Sigmoid colon (tissue), 7 donors: ENCODE data around the gene HACD2. TPM values are rescaled to one million over a fixed set of nuclear protein-coding genes. Genes with fewer than 3 reads are reported as not detected.

Experiments used
- DNase-seq: peaks from one replicate; pipeline ENCODE4 v3.0.0-alpha.2; 2019
- H3K27ac ChIP-seq, 4 donors: fragments of 200-600 bp; sonication (generic); one replicate each; pipeline ENCODE4 v1.5.1; 2016 to 2019; ENCODE audit warnings: mild to moderate bottlenecking in 1 of 4
- H3K27me3 ChIP-seq, 3 donors: fragments of 200-600 bp; sonication (generic); one replicate each; pipeline ENCODE4 v1.5.1; 2019; ENCODE audit warnings: mild to moderate bottlenecking in 1 of 3
- H3K36me3 ChIP-seq, 4 donors: fragments of 200-600 bp; sonication (generic); one replicate each; pipeline ENCODE4 v1.5.1; 2016 to 2019
- H3K4me1 ChIP-seq, 4 donors: fragments of 200-600 bp; sonication (generic); one replicate each; pipeline ENCODE4 v1.5.1; 2017 to 2019
- H3K4me3 ChIP-seq, 4 donors: fragments of 200-600 bp; sonication (generic); one replicate each; pipeline ENCODE4 v1.5.1; 2017 to 2019; ENCODE audit warnings: mild to moderate bottlenecking in 2 of 4, moderate library complexity in 1 of 4
- H3K9me3 ChIP-seq, 4 donors: fragments of 200-600 bp in 3 of 4; sonication (generic) in 3 of 4; one replicate each; pipeline versions ENCODE4 v1.5.1 to v1.6.1; 2013 to 2019
- EP300 ChIP-seq, 4 donors: sonication (generic); formaldehyde crosslinking; IDR thresholded peaks; one replicate each; pipeline ENCODE4 v1.6.1; 2017; ENCODE audit warnings: antibody characterized with exemption in 4 of 4
- POLR2A ChIP-seq, 2 donors: fragments of 450-650 bp; IDR thresholded peaks; one replicate each; pipeline ENCODE4 v1.6.1; 2016; ENCODE audit warnings: antibody characterized with exemption in 2 of 2, mild to moderate bottlenecking in 2 of 2, moderate library complexity in 2 of 2
- POLR2AphosphoS5 ChIP-seq, 4 donors: sonication (generic); formaldehyde crosslinking; IDR thresholded peaks; one replicate each; pipeline ENCODE4 v1.6.1; 2017; ENCODE audit warnings: antibody characterized with exemption in 4 of 4
- whole genome bisulfite sequencing, 2 donors: extraction: QIAGEN DNeasy Blood & Tissue Kit; methylation state at CpG; one replicate each; pipeline ENCODE4 v1.1.7; 2013; 5-methylcytosine and 5-hydroxymethylcytosine counted together
- intact Hi-C: fragments of 100-400 bp; cut with DNase I; formaldehyde crosslinking; loops from one replicate; pipeline ENCODE4 v1.15.1; 2023
- polyA plus RNA-seq, 3 donors: library from polyadenylated mRNA; stranded (reverse); fragments of 200-250 nt; gene quantifications; one replicate each; pipeline ENCODE4 v1.2.3, GENCODE V29; 2013
- total RNA-seq, 4 donors: library from RNA; depleted of rRNA; stranded (reverse); fragments of >200 nt; gene quantifications; one replicate each; pipeline ENCODE4 v1.1.0, GENCODE V29; 2016
- TF ChIP-seq, protein P1 (sequence below), 4 experiments: fragments of 450-650 bp in 3 of 4; fragments of 200-600 bp in 1 of 4; IDR thresholded peaks; one replicate each; pipeline ENCODE4 v1.5.1; 2016 to 2019; ENCODE audit warnings: antibody characterized with exemption in 4 of 4, mild to moderate bottlenecking in 3 of 4, moderate library complexity in 2 of 4
- donor health status: healthy with polysubstance abuse.
- donor health status: Bipolar disorder and iron deficiency.
- donor health status: healthy.

Gene HACD2
- total and polyA plus RNA-seq, 7 donors: 6.6 to 26.4 (median 18.6) TPM

DNA sequence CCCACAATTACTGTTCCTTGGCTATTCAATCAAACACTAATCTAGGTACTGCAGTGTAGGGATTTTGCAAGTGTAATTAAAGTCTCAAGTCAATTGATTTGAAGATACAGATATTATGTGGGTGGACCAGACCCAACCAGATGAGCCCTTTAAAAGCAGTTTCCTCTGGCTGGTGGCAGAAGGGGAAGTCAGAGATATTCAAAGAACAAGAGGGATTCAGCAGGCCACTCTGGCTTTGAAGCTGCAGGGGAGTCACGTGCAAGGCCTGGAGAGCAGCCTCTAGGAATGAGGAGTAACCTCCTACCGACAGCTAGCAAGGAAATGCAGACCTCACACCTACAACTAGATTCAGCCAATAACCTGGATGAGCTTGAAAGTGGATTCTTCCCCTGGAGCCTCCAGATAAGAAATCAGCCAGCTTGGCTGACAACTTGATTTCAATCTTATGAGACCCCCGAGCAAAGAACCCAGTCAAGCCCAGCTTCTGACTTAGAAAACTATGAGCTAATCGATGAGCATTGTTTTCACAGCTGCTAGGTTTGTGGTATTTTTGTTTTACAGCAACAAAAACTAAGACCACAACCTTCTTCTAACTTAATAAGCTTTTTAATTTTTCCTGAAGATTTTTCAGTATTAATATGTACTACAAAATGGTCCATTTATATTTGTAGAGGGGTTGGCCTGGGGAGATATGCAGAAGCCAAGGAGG lies 13.4 kb downstream of the HACD2 start:
- Histone ChIP-seq H3K27ac (no peak overlapping the region), H3K4me3 (no peak overlapping the region), H3K36me3 (peaks cover 0 to 2% (median 0%) of the 10 kb centered on the region in 4 donors), H3K4me1 (no peaks in the 10 kb centered on the region), H3K9me3 (no peaks in the 10 kb centered on the region), H3K27me3 (no peaks in the 10 kb centered on the region)
- no peak for DNase-seq
- WGBS, 2 donors: 68 to 86% methylated on average over 4 of the region's 4 CpGs
- intact Hi-C loops: no loop called here
- no peak for TF ChIP-seq EP300 (IDR thresholded peaks at IDR 0.05)
- TF ChIP-seq, protein P1, sequence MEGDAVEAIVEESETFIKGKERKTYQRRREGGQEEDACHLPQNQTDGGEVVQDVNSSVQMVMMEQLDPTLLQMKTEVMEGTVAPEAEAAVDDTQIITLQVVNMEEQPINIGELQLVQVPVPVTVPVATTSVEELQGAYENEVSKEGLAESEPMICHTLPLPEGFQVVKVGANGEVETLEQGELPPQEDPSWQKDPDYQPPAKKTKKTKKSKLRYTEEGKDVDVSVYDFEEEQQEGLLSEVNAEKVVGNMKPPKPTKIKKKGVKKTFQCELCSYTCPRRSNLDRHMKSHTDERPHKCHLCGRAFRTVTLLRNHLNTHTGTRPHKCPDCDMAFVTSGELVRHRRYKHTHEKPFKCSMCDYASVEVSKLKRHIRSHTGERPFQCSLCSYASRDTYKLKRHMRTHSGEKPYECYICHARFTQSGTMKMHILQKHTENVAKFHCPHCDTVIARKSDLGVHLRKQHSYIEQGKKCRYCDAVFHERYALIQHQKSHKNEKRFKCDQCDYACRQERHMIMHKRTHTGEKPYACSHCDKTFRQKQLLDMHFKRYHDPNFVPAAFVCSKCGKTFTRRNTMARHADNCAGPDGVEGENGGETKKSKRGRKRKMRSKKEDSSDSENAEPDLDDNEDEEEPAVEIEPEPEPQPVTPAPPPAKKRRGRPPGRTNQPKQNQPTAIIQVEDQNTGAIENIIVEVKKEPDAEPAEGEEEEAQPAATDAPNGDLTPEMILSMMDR (IDR thresholded peaks at IDR 0.05): no peak
- no peak for TF ChIP-seq POLR2AphosphoS5 (IDR thresholded peaks at IDR 0.05)
- no peak for TF ChIP-seq POLR2A (IDR thresholded peaks at IDR 0.05)

DNA sequence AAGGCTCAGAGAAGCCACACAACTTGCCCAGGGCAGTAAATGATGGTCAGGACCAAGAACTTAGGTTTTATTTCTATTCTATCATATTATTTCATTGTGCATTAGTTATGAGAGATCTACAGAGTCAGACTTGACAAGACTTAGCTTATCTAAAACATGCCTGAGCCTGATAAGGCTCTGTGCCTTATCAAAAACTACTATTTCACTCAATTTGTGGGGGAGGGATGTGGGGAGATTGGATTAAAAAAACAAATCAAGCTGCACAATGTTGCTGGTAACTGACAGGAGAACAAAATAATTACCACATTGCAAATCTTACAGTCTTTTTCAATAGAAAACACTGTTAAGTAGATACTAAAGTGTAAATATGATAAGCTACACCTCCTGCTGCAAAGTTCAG lies 16.0 kb downstream of the HACD2 start:
- Histone ChIP-seq H3K9me3 (no peaks in the 10 kb centered on the region), H3K36me3 (peaks cover 0 to 3% (median 0%) of the 10 kb centered on the region in 4 donors), H3K4me1 (no peaks in the 10 kb centered on the region), H3K4me3 (no peak overlapping the region), H3K27me3 (no peaks in the 10 kb centered on the region), H3K27ac (no peak overlapping the region)
- TF ChIP-seq, protein P1 (IDR thresholded peaks at IDR 0.05): no peak
- TF ChIP-seq POLR2AphosphoS5 (IDR thresholded peaks at IDR 0.05): no peak
- no peak for TF ChIP-seq POLR2A (IDR thresholded peaks at IDR 0.05)
- no peak for TF ChIP-seq EP300 (IDR thresholded peaks at IDR 0.05)
- intact Hi-C loops: no loop called here
- DNase-seq: no peak

DNA sequence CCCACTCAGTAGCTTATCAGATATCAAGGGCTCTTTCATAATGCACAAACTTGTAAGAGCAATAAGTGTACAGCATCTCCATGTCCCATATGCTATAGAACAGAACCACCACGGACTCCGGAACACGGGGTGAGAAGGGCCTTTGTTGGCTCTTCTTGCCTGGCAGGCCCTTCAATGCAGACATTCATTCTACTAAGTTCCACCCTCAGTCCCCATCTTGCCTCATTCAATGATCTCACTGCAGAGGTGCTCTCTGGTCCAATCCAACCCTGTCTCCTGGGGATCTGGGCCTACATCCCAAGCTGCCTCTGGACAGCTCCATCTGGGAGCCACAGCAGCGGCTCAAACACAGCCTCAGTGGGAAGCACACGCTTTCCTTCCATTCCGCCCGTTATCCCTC lies 16.8 kb downstream of the HACD2 start:
- Histone ChIP-seq H3K36me3 (peaks cover 0 to 3% (median 0%) of the 10 kb centered on the region in 4 donors), H3K27ac (no peak overlapping the region), H3K4me1 (no peaks in the 10 kb centered on the region), H3K4me3 (no peak overlapping the region), H3K9me3 (no peaks in the 10 kb centered on the region), H3K27me3 (no peaks in the 10 kb centered on the region)
- intact Hi-C loops: no loop called here
- WGBS, 2 donors: 90 to 95% methylated on average over 7 of the region's 7 CpGs
- TF ChIP-seq, protein P1 (IDR thresholded peaks at IDR 0.05): no peak
- no peak for TF ChIP-seq EP300 (IDR thresholded peaks at IDR 0.05)
- TF ChIP-seq POLR2AphosphoS5 (IDR thresholded peaks at IDR 0.05): no peak
- TF ChIP-seq POLR2A (IDR thresholded peaks at IDR 0.05): no peak
- no peak for DNase-seq

GRCh38 chr3:123564056-123564455 lies 20.8 kb downstream of the HACD2 start:
- Histone ChIP-seq H3K9me3 (no peaks in the 10 kb centered on the region), H3K27ac (no peak overlapping the region), H3K4me1 (no peaks in the 10 kb centered on the region), H3K4me3 (no peak overlapping the region), H3K27me3 (no peaks in the 10 kb centered on the region), H3K36me3 (peaks cover 0 to 3% (median 0%) of the 10 kb centered on the region in 4 donors)
- intact Hi-C loops: no loop called here
- WGBS, 2 donors: 95% methylated on average over 6 of the region's 6 CpGs
- no peak for DNase-seq
- TF ChIP-seq POLR2A (IDR thresholded peaks at IDR 0.05) (no peak), EP300 (IDR thresholded peaks at IDR 0.05) (no peak), POLR2AphosphoS5 (IDR thresholded peaks at IDR 0.05) (no peak)
- TF ChIP-seq, protein P1 (IDR thresholded peaks at IDR 0.05): no peak

DNA sequence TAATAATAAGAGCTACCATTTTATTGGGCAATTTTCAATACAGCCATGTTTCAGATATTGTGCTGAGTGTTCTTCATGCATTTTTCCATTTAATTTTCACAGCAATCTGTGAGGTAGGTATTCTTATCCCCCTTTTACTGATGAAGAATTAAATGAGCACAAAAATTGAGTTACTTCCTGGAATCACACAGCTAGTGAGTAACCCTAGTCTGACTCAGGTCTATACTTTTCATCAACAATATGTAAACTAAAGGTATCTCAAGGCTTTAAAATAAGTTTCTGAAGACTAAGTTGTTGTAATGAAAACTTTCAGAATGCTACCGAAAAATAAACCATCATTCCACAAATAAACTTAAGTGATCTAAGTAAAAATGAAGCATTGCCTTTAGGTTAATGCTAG lies 22.3 kb downstream of the HACD2 start:
- WGBS, 2 donors: 88 to 92% methylated on average over 1 of the region's 1 CpG
- no peak overlapping the region for H3K27ac ChIP-seq
- intact Hi-C loops: no loop called here
- TF ChIP-seq, protein P1 (IDR thresholded peaks at IDR 0.05): no peak
- no peak for TF ChIP-seq POLR2AphosphoS5 (IDR thresholded peaks at IDR 0.05)
- no peak for TF ChIP-seq POLR2A (IDR thresholded peaks at IDR 0.05)
- TF ChIP-seq EP300 (IDR thresholded peaks at IDR 0.05): no peak
- H3K27me3 ChIP-seq: no peaks in the 10 kb centered on the region
- H3K4me1 ChIP-seq: peaks cover 0 to 4% (median 2%) of the 10 kb centered on the region in 4 donors
- peaks cover 0 to 3% (median 0%) of the 10 kb centered on the region in 4 donors for H3K36me3 ChIP-seq
- H3K9me3 ChIP-seq: no peaks in the 10 kb centered on the region
- no peak overlapping the region for H3K4me3 ChIP-seq
- DNase-seq: no peak
